OCI-LY1 (cell line): ENCODE data around the gene PMAIP1.

Source experiments
- H2AFZ ChIP-seq: fragments of 200-600 bp; sonication (generic), shearing (Covaris generic); 2 replicates; pipeline ENCODE4 v1.6.0; 2014; ENCODE audit warnings: antibody characterized with exemption, mild to moderate bottlenecking, low read length
- H3F3A ChIP-seq: fragments of 200-600 bp; sonication (generic), shearing (Covaris generic); 2 replicates; pipeline ENCODE4 v1.6.0; 2014; ENCODE audit warnings: mild to moderate bottlenecking, antibody characterized with exemption, low read length, moderate library complexity; ENCODE audit not compliant: insufficient read depth
- H3K27ac ChIP-seq: fragments of 200-600 bp; sonication (generic); 2 replicates; pipeline ENCODE4 v1.5.1; 2014; ENCODE audit warnings: low read length, mixed run types, mild to moderate bottlenecking, low read depth; ENCODE audit not compliant: poor library complexity, severe bottlenecking
- H3K27me3 ChIP-seq: fragments of 200-600 bp; sonication (generic); 2 replicates; pipeline ENCODE4 v1.6.0; 2014; ENCODE audit warnings: antibody characterized with exemption, mild to moderate bottlenecking, low read length, moderate library complexity; ENCODE audit not compliant: insufficient read depth
- H3K36me3 ChIP-seq: fragments of 200-600 bp; sonication (generic); 2 replicates; pipeline ENCODE4 v1.6.1; 2014; ENCODE audit warnings: mild to moderate bottlenecking, antibody characterized with exemption, low read length, moderate library complexity, mixed read lengths; ENCODE audit not compliant: insufficient read depth
- H3K4me1 ChIP-seq: fragments of 200-600 bp; sonication (generic); 2 replicates; pipeline ENCODE4 v1.5.1; 2014; ENCODE audit warnings: mild to moderate bottlenecking, low read length, moderate library complexity; ENCODE audit not compliant: insufficient read depth, severe bottlenecking
- H3K4me2 ChIP-seq: fragments of 200-600 bp; sonication (generic), shearing (Covaris generic); 2 replicates; pipeline ENCODE4 v1.6.1; 2014; ENCODE audit warnings: low read length
- H3K4me3 ChIP-seq: fragments of 200-600 bp; sonication (generic); 2 replicates; pipeline ENCODE4 v1.5.1; 2014; ENCODE audit warnings: low read length, low read depth, mild to moderate bottlenecking, mixed read lengths; ENCODE audit not compliant: poor library complexity, severe bottlenecking
- H3K79me2 ChIP-seq: fragments of 200-600 bp; shearing (Covaris generic); 2 replicates; pipeline ENCODE4 v1.6.1; 2016; ENCODE audit warnings: mixed run types, low read length, mixed read lengths; ENCODE audit not compliant: insufficient read depth
- H3K9ac ChIP-seq: fragments of 200-600 bp; sonication (generic), shearing (Covaris generic); 2 replicates; pipeline ENCODE4 v1.6.1; 2014; ENCODE audit warnings: mild to moderate bottlenecking, low read length, mixed read lengths
- H3K9me2 ChIP-seq: fragments of 200-600 bp; sonication (generic), shearing (Covaris generic); 2 replicates; pipeline ENCODE4 v1.6.1; 2014; ENCODE audit warnings: low read depth, mild to moderate bottlenecking, low read length, mixed read lengths
- H3K9me3 ChIP-seq: fragments of 200-600 bp; shearing (Covaris generic); 2 replicates; pipeline ENCODE4 v1.6.1; 2014; ENCODE audit warnings: low read length, mixed read lengths
- H4K20me1 ChIP-seq: fragments of 200-600 bp; sonication (generic), shearing (Covaris generic); 2 replicates; pipeline ENCODE4 v1.6.0; 2016; ENCODE audit warnings: mild to moderate bottlenecking, low read length; ENCODE audit not compliant: insufficient read depth
- CTCF ChIP-seq: fragments of 200-600 bp; sonication (generic), shearing (Covaris generic); IDR thresholded peaks from 2 replicates; pipeline ENCODE4 v1.5.1; 2017; ENCODE audit warnings: mild to moderate bottlenecking, antibody characterized with exemption, low read length, moderate library complexity, mixed read lengths
- EZH2 ChIP-seq: fragments of 200-600 bp; sonication (generic), shearing (Covaris generic); IDR thresholded peaks from 2 replicates; pipeline ENCODE4 v1.8.0; 2017; ENCODE audit warnings: borderline replicate concordance, mixed run types, mild to moderate bottlenecking, antibody characterized with exemption, low read length, moderate library complexity, mixed read lengths

Gene PMAIP1

GRCh38 chr18:59939127-59939526 is 39.3 kb downstream of the PMAIP1 start:
- TF ChIP-seq CTCF (no peak), EZH2 (no peak)
- Histone ChIP-seq H3K9ac (no peak overlapping the region), H3K4me3 (no peak overlapping the region), H3K27ac (no peak overlapping the region), H3K27me3 (no peaks in the 10 kb centered on the region), H4K20me1 (no peaks in the 10 kb centered on the region), H2AFZ (no peak overlapping the region), H3K9me3 (no peaks in the 10 kb centered on the region), H3K4me1 (peaks cover 27% of the 10 kb centered on the region), H3K4me2 (no peak overlapping the region), H3K79me2 (no peaks in the 10 kb centered on the region), H3F3A (0 out of 2 replicates have a peak, but pooled peaks cover 4% of the 10 kb centered on the region), H3K9me2 (no peaks in the 10 kb centered on the region), H3K36me3 (no peaks in the 10 kb centered on the region)

DNA sequence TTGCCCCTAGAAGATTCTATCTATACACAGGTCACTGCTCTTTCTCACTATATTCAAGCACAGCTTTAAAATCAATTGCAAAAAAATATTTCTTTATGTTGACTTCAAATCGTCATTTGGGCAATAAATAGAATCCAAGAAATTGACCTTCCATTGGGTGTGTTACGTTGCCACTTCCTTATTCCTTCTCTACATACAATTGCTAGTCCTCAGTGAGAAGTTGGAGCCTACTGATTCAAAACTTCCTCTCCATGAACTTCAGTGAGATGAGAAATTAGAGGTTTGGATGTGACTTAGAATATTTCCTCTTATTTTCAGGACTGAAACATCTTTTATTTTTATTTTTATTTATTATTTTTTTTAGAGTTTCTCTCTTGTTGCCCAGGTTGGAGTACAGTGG is 40.3 kb downstream of the PMAIP1 start:
- H3K36me3 ChIP-seq = no peaks in the 10 kb centered on the region
- TF ChIP-seq CTCF (no peak), EZH2 (no peak)

GRCh38 chr18:59941331-59941730 is 41.5 kb downstream of the PMAIP1 start:
- Histone ChIP-seq H3K9me2 (no peaks in the 10 kb centered on the region), H3K79me2 (no peaks in the 10 kb centered on the region), H3K4me1 (peaks cover 16% of the 10 kb centered on the region), H3K27ac (peak overlapping the region; percentile 67), H3K27me3 (no peaks in the 10 kb centered on the region), H3F3A (0 out of 2 replicates have a peak, but pooled peaks cover 4% of the 10 kb centered on the region), H3K36me3 (no peaks in the 10 kb centered on the region), H4K20me1 (no peaks in the 10 kb centered on the region), H3K9ac (no peak overlapping the region), H3K4me2 (no peak overlapping the region), H3K4me3 (no peak overlapping the region), H2AFZ (peak overlapping the region; percentile 3; the same call in 1 of the 2 replicates), H3K9me3 (no peaks in the 10 kb centered on the region)
- TF ChIP-seq EZH2 (no peak), CTCF (no peak)

More for the DNA sequence above, 40.3 kb downstream of the PMAIP1 start:
- Histone ChIP-seq H2AFZ (no peak overlapping the region), H3K4me1 (peaks cover 27% of the 10 kb centered on the region), H3K9me2 (no peaks in the 10 kb centered on the region), H3K4me3 (no peak overlapping the region), H4K20me1 (no peaks in the 10 kb centered on the region), H3K9me3 (no peaks in the 10 kb centered on the region), H3K9ac (no peak overlapping the region), H3F3A (0 out of 2 replicates have a peak, but pooled peaks cover 4% of the 10 kb centered on the region), H3K79me2 (no peaks in the 10 kb centered on the region), H3K27me3 (no peaks in the 10 kb centered on the region), H3K27ac (no peak overlapping the region), H3K4me2 (no peak overlapping the region)
